Calu3 (cell line): Measurements from ENCODE around the gene F5. TPM values are rescaled to one million over a fixed set of nuclear protein-coding genes. Genes with fewer than 3 reads are reported as not detected.

Experiments used
- BruUV-seq: library from RNA; stranded (reverse); fragments of 400-500 nt; replicated peaks from 2 replicates; lab custom pipeline; 2021; lab: Mats Ljungman, UMichigan
- CTCF ChIA-PET: fragments of 300-600 bp; sonication (Branson Sonifier 250); formaldehyde crosslinking; loops from one replicate; lab custom pipeline; 2022; ENCODE audit warnings: antibody characterized with exemption; lab: Charles Lee
- DNase-seq: peaks from one replicate; pipeline ENCODE4 v3.0.0; 2022
- H3K27ac Mint-ChIP-seq: one replicate; pipeline ENCODE4 v1.8.0; 2022; ENCODE audit warnings: mixed read lengths; ENCODE audit not compliant: unreplicated experiment
- H3K27me3 Mint-ChIP-seq: one replicate; pipeline ENCODE4 v1.8.0; 2022; ENCODE audit warnings: mixed read lengths; ENCODE audit not compliant: unreplicated experiment
- H3K36me3 Mint-ChIP-seq: one replicate; pipeline ENCODE4 v1.8.0; 2022; ENCODE audit warnings: mild to moderate bottlenecking, moderate library complexity, mixed read lengths; ENCODE audit not compliant: insufficient read depth, unreplicated experiment
- H3K4me1 Mint-ChIP-seq: one replicate; pipeline ENCODE4 v1.8.0; 2022; ENCODE audit warnings: mild to moderate bottlenecking, low read depth, mixed read lengths; ENCODE audit not compliant: unreplicated experiment
- H3K4me3 Mint-ChIP-seq: one replicate; pipeline ENCODE4 v1.8.0; 2022; ENCODE audit warnings: mild to moderate bottlenecking, low read depth, moderate library complexity, mixed read lengths; ENCODE audit not compliant: unreplicated experiment
- H3K9me3 Mint-ChIP-seq: one replicate; pipeline ENCODE4 v1.8.0; 2022; ENCODE audit warnings: low read depth, mixed read lengths; ENCODE audit not compliant: unreplicated experiment
- CTCF ChIP-seq: fragments of 200-600 bp; IDR thresholded peaks from one replicate; pipeline ENCODE4 v1.8.0; 2022; ENCODE audit warnings: antibody characterized with exemption; ENCODE audit not compliant: unreplicated experiment
- intact Hi-C: fragments of 100-400 bp; cut with micrococcal nuclease; formaldehyde crosslinking; loops from one replicate; pipeline ENCODE4 v1.10.0; 2022; ENCODE audit not compliant: unreplicated experiment
- total RNA-seq: library from RNA; stranded (reverse); gene quantifications from 2 replicates; pipeline ENCODE4 v1.2.3, GENCODE V29; 2022

Gene F5
- total RNA-seq, 1 experiment from 2014 or later: 8.1 TPM

GRCh38 chr1:169577981-169578738, 8.1 kb downstream of the F5 start:
- BruUV-seq: no TSS peak
- no peaks in the 10 kb centered on the region for H3K36me3 Mint-ChIP-seq
- CTCF ChIA-PET: no interaction called here
- no peak overlapping the region for H3K4me3 Mint-ChIP-seq
- intact Hi-C loops: no loop called here
- H3K27me3 Mint-ChIP-seq: no peaks in the 10 kb centered on the region
- no peak for TF ChIP-seq CTCF
- H3K27ac Mint-ChIP-seq: no peak overlapping the region
- peaks cover 2% of the 10 kb centered on the region for H3K9me3 Mint-ChIP-seq
- no peak for DNase-seq
- no peaks in the 10 kb centered on the region for H3K4me1 Mint-ChIP-seq

- H3K27me3 Mint-ChIP-seq: no peaks in the 10 kb centered on the region
- no peak overlapping the region for H3K4me3 Mint-ChIP-seq
- H3K9me3 Mint-ChIP-seq: peaks cover 2% of the 10 kb centered on the region
- BruUV-seq: no TSS peak
- peaks cover 10% of the 10 kb centered on the region for H3K4me1 Mint-ChIP-seq
- CTCF ChIA-PET: no interaction called here
- no peak overlapping the region for H3K27ac Mint-ChIP-seq
- intact Hi-C loops: no loop called here
- no peaks in the 10 kb centered on the region for H3K36me3 Mint-ChIP-seq
- TF ChIP-seq CTCF: no peak
- DNase-seq: no peak
These were observed 9.3 kb downstream of the F5 start for GRCh38 chr1:169576935-169577331.

GRCh38 chr1:169576241-169576934, 9.9 kb downstream of the F5 start:
- H3K4me1 Mint-ChIP-seq: peaks cover 16% of the 10 kb centered on the region

DNA sequence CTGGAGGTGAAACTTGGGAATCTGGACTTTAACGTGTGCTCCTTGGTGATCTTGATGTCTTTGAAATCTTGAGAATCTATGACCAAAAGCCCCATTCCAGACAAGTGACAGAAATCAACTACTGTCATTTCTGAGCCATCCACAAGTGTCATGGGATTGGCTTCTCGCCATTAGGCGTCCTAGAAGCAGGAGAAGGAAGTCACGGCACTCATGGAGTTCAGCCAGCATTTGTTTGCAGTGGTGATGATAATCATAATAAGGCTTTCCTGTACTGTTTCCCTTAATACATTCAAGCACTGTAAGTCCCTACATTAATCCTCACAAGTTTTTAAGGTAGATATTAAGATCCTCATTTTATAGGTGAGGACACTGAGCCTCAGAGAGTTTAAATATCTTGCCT, 11.9 kb downstream of the F5 start:
- H3K9me3 Mint-ChIP-seq: peaks cover 2% of the 10 kb centered on the region
- H3K4me3 Mint-ChIP-seq: no peak overlapping the region
- intact Hi-C loops: no loop called here
- DNase-seq: no peak
- H3K4me1 Mint-ChIP-seq: peaks cover 31% of the 10 kb centered on the region
- no peak overlapping the region for H3K27ac Mint-ChIP-seq
- H3K36me3 Mint-ChIP-seq: no peaks in the 10 kb centered on the region
- TF ChIP-seq CTCF: no peak
- CTCF ChIA-PET: no interaction called here
- no TSS peak for BruUV-seq
- no peaks in the 10 kb centered on the region for H3K27me3 Mint-ChIP-seq

More at GRCh38 chr1:169576241-169576934, 9.9 kb downstream of the F5 start:
- no TSS peak for BruUV-seq
- Mint-ChIP-seq H3K36me3 (no peaks in the 10 kb centered on the region), H3K27me3 (no peaks in the 10 kb centered on the region), H3K9me3 (peaks cover 2% of the 10 kb centered on the region), H3K27ac (no peak overlapping the region), H3K4me3 (no peak overlapping the region)
- DNase-seq: no peak
- intact Hi-C loops: no loop called here
- TF ChIP-seq CTCF: no peak
- CTCF ChIA-PET: no interaction called here
